HepG2 (cell line): ENCODE measurements around the gene OPRL1. TPM values are rescaled to one million over a fixed set of nuclear protein-coding genes. Genes with fewer than 3 reads are reported as not detected.

Experiments used
- ATAC-seq: fragments of 200-7000 bp; cut with Tn5 transposase; 3 replicates; pipeline ENCODE4 v1.9.1; 2020; ENCODE audit warnings: mild to moderate bottlenecking, moderate library complexity
- BruUV-seq: library from RNA; stranded (reverse); fragments of 400-500 nt; replicated peaks from 2 replicates; lab custom pipeline; 2021; lab: Mats Ljungman, UMichigan
- CTCF ChIA-PET: fragments of 300-600 bp; formaldehyde crosslinking; extraction: SDS; loops from one replicate; lab custom pipeline; 2021; ENCODE audit warnings: low total read pairs, inconsistent platforms, low intra/inter-chr PET ratio; lab: Yijun Ruan, JAX
- POLR2A ChIA-PET: fragments of 350-600 bp; sonication (Branson Sonifier 250); formaldehyde crosslinking; loops from one replicate; lab custom pipeline; 2020; ENCODE audit warnings: antibody characterized with exemption, inconsistent platforms; lab: Yijun Ruan, JAX
- DNase-seq: peaks from one replicate; pipeline ENCODE4 v3.0.0-alpha.2; 2015; ENCODE audit warnings: low spot score
- FAIRE-seq: peaks from 3 replicates; lab custom pipeline; 2011; peaks lifted over from hg19 to GRCh38; lab: Jason Lieb, UNC
- H2AFZ ChIP-seq: one replicate; pipeline ENCODE4 v1.6.1; 2011; ENCODE audit warnings: low read length, inconsistent platforms
- H3K27ac ChIP-seq: fragments of 300-600 bp; 3 replicates; pipeline ENCODE4 v1.8.0; 2011; ENCODE audit warnings: mixed run types, mild to moderate bottlenecking, mixed read lengths, low read length, inconsistent platforms; ENCODE audit not compliant: insufficient read depth; ENCODE audit errors: extremely low read length
- H3K27me3 ChIP-seq, 2 experiments: fragments of 200-600 bp in 1 of 2; 2 replicates in 1 of 2; 3 replicates in 1 of 2; pipeline versions ENCODE4 v1.6.0 to v1.8.0; 2011; ENCODE audit warnings: low read length in 2 of 2, mild to moderate bottlenecking in 2 of 2, moderate library complexity in 2 of 2, inconsistent platforms in 1 of 2; ENCODE audit not compliant: insufficient read depth in 2 of 2, control insufficient read depth in 1 of 2
- H3K36me3 ChIP-seq, 2 experiments: fragments of 200-600 bp in 1 of 2; replicated peaks in 1 of 2; 2 replicates in 1 of 2; 3 replicates in 1 of 2; pipeline versions ENCODE4 v1.5.1 to v1.8.0; 2011; ENCODE audit warnings: low read length in 2 of 2, inconsistent platforms in 1 of 2; ENCODE audit not compliant: insufficient read depth in 2 of 2, control insufficient read depth in 1 of 2
- H3K4me1 ChIP-seq: 2 replicates; pipeline ENCODE4 v1.5.1; 2012; ENCODE audit warnings: low read length, inconsistent platforms; ENCODE audit not compliant: insufficient read depth
- H3K4me2 ChIP-seq: 2 replicates; pipeline ENCODE4 v1.6.0; 2011; ENCODE audit warnings: low read depth, low read length, inconsistent platforms
- H3K4me3 ChIP-seq, 3 experiments: fragments of 200-600 bp in 1 of 3; sonication (generic), shearing (Covaris generic) in 1 of 3; replicated peaks in 1 of 3; 2 replicates each; pipeline ENCODE4 v1.5.1; 2011 to 2016; ENCODE audit warnings: low read length in 3 of 3, inconsistent platforms in 2 of 3, low read depth in 2 of 3, mild to moderate bottlenecking in 2 of 3, control low read depth in 1 of 3, mixed read lengths in 1 of 3; ENCODE audit not compliant: insufficient read depth in 1 of 3
- H3K79me2 ChIP-seq: one replicate; pipeline ENCODE4 v1.6.1; 2011; ENCODE audit warnings: low read length, inconsistent platforms; ENCODE audit not compliant: insufficient read depth
- H3K9ac ChIP-seq: 2 replicates; pipeline ENCODE4 v1.6.0; 2011; ENCODE audit warnings: mild to moderate bottlenecking, low read depth, low read length, inconsistent platforms; ENCODE audit not compliant: insufficient read depth
- H3K9me3 ChIP-seq: 2 replicates; pipeline ENCODE4 v1.5.1; 2012; ENCODE audit warnings: mild to moderate bottlenecking, low read length
- H4K20me1 ChIP-seq: 2 replicates; pipeline ENCODE4 v1.6.0; 2011; ENCODE audit warnings: inconsistent platforms, mild to moderate bottlenecking, low read length, moderate library complexity; ENCODE audit not compliant: insufficient read depth
- AHR ChIP-seq: IDR thresholded peaks from 2 replicates; pipeline ENCODE4 v1.6.1; 2018; ENCODE audit warnings: missing genetic modification reagents, missing compliant biosample characterization
- CBX2 ChIP-seq, 2 experiments: fragments of 200-600 bp in 1 of 2; sonication (generic); formaldehyde crosslinking in 1 of 2; IDR thresholded peaks; 2 replicates each; pipeline versions ENCODE4 v1.7.0 to v1.8.1; 2018 to 2022; ENCODE audit warnings: low read depth in 2 of 2, low read length in 1 of 2, mild to moderate bottlenecking in 1 of 2, missing genetic modification reagents in 1 of 2
- CEBPZ ChIP-seq: IDR thresholded peaks from 2 replicates; pipeline ENCODE4 v1.6.1; 2012; ENCODE audit warnings: low read length, improper control_type of control experiment
- HNRNPLL ChIP-seq: fragments of 200-400 bp; formaldehyde crosslinking; IDR thresholded peaks from 2 replicates; pipeline ENCODE4 v1.6.1; 2017; ENCODE audit warnings: mild to moderate bottlenecking, low read depth, low read length; ENCODE audit not compliant: poor library complexity, severe bottlenecking
- NONO ChIP-seq, 2 experiments: fragments of 450-650 bp in 1 of 2; sonication (generic) in 1 of 2; formaldehyde crosslinking in 1 of 2; IDR thresholded peaks in 1 of 2; conservative IDR thresholded peaks in 1 of 2; 2 replicates each; pipeline versions ENCODE4 v1.6.1 to v1.8.0; 2017 to 2022; ENCODE audit warnings: mild to moderate bottlenecking in 1 of 2, missing genetic modification reagents in 1 of 2, moderate library complexity in 1 of 2
- TAF15 ChIP-seq: fragments of 200-400 bp; formaldehyde crosslinking; IDR thresholded peaks from one replicate; pipeline ENCODE4 v1.6.1; 2018; ENCODE audit warnings: mild to moderate bottlenecking, low read depth, low read length; ENCODE audit not compliant: poor library complexity, severe bottlenecking
- ZNF547 ChIP-seq: sonication (generic); formaldehyde crosslinking; IDR thresholded peaks from 2 replicates; pipeline ENCODE4 v1.5.1; 2020; ENCODE audit warnings: mild to moderate bottlenecking, missing genetic modification reagents
- ZNF605 ChIP-seq: sonication (generic); formaldehyde crosslinking; IDR thresholded peaks from 2 replicates; pipeline ENCODE4 v1.8.0; 2022; ENCODE audit warnings: mild to moderate bottlenecking, missing genetic modification reagents
- ZNF615 ChIP-seq: sonication (generic); formaldehyde crosslinking; IDR thresholded peaks from 2 replicates; pipeline ENCODE4 v1.5.0; 2020; ENCODE audit warnings: mild to moderate bottlenecking, missing genetic modification reagents, borderline replicate concordance
- ZNF775 ChIP-seq: sonication (generic); formaldehyde crosslinking; IDR thresholded peaks from 2 replicates; pipeline ENCODE4 v1.4.0; 2020; ENCODE audit warnings: missing genetic modification reagents, mild to moderate bottlenecking, moderate library complexity, borderline replicate concordance
- ZNF777 ChIP-seq: sonication (generic); formaldehyde crosslinking; IDR thresholded peaks from 2 replicates; pipeline ENCODE4 v1.4.0; 2020; ENCODE audit warnings: missing genetic modification reagents
- ZSCAN21 ChIP-seq: sonication (generic); formaldehyde crosslinking; IDR thresholded peaks from 2 replicates; pipeline ENCODE4 v1.8.0; 2022; ENCODE audit warnings: mild to moderate bottlenecking, missing genetic modification reagents, moderate library complexity, borderline replicate concordance
- WGBS: methylation state at CpG from one replicate; pipeline ENCODE4 v1.1.6; 2017; ENCODE audit warnings: low lambda C conversion rate; 5-methylcytosine and 5-hydroxymethylcytosine counted together
- in situ Hi-C: cut with HindIII; loops from 2 replicates; pipeline ENCODE4 v1.10.0; 2017; ENCODE audit warnings: low pct_unique_long_range_greater_than_20kb; ENCODE audit not compliant: extremely low pct_ligation_motif_present
- intact Hi-C: fragments of 100-400 bp; cut with micrococcal nuclease; formaldehyde crosslinking; loops from one replicate; pipeline ENCODE4 v1.10.0; 2022; ENCODE audit not compliant: unreplicated experiment
- polyA plus RNA-seq, 8 experiments: library from polyadenylated mRNA; depleted of rRNA in 3 of 8; stranded (reverse) in 7 of 8; unstranded in 1 of 8; fragments of >200 nt; fragmentation: Illumina TruSeq in 4 of 8; extraction: Trizol in 4 of 8; gene quantifications; 2 replicates each; pipeline versions ENCODE4 v1.2.1 to v1.2.3, GENCODE V29; 2011 to 2016; ENCODE audit warnings: low read depth in 4 of 8, missing spikeins in 1 of 8, mixed read lengths in 1 of 8; ENCODE audit not compliant: insufficient read depth in 1 of 8
- total RNA-seq, 5 experiments: library from RNA; depleted of rRNA; stranded (reverse); fragments of >200 nt; fragmentation: Illumina TruSeq; extraction: Trizol; gene quantifications; 2 replicates each; pipeline ENCODE4 v1.2.3, GENCODE V29; 2016; ENCODE audit warnings: low read depth in 1 of 5
- TF ChIP-seq, protein P1 (sequence below): sonication (generic); formaldehyde crosslinking; IDR thresholded peaks from 2 replicates; pipeline ENCODE4 v1.5.1; 2020; ENCODE audit warnings: mild to moderate bottlenecking, missing genetic modification reagents, moderate library complexity

Gene OPRL1
- total and polyA plus RNA-seq, 2 of the 13 experiments (the other 11 are each of a cell fraction or from before 2014, with no cell fraction given): 0.35 to 0.71 TPM

- intact Hi-C loops: loop anchor here (2.0 kb wide), 1 partner anchor 19 kb away; no protein-coding TSS in a partner anchor
- POLR2A ChIA-PET: interaction anchor here (1.1 to 1.7 kb wide), 2 partner anchors 18 to 154 kb away, joined by 3 to 4 read pairs; partner anchors contain the start of genes LKAAEAR1 and PCMTD2
- in situ Hi-C loops: no loop called here
- TF ChIP-seq, protein P1, sequence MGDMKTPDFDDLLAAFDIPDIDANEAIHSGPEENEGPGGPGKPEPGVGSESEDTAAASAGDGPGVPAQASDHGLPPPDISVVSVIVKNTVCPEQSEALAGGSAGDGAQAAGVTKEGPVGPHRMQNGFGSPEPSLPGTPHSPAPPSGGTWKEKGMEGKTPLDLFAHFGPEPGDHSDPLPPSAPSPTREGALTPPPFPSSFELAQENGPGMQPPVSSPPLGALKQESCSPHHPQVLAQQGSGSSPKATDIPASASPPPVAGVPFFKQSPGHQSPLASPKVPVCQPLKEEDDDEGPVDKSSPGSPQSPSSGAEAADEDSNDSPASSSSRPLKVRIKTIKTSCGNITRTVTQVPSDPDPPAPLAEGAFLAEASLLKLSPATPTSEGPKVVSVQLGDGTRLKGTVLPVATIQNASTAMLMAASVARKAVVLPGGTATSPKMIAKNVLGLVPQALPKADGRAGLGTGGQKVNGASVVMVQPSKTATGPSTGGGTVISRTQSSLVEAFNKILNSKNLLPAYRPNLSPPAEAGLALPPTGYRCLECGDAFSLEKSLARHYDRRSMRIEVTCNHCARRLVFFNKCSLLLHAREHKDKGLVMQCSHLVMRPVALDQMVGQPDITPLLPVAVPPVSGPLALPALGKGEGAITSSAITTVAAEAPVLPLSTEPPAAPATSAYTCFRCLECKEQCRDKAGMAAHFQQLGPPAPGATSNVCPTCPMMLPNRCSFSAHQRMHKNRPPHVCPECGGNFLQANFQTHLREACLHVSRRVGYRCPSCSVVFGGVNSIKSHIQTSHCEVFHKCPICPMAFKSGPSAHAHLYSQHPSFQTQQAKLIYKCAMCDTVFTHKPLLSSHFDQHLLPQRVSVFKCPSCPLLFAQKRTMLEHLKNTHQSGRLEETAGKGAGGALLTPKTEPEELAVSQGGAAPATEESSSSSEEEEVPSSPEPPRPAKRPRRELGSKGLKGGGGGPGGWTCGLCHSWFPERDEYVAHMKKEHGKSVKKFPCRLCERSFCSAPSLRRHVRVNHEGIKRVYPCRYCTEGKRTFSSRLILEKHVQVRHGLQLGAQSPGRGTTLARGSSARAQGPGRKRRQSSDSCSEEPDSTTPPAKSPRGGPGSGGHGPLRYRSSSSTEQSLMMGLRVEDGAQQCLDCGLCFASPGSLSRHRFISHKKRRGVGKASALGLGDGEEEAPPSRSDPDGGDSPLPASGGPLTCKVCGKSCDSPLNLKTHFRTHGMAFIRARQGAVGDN (CRISPR knock-in tag): peak; percentile 61
- TF ChIP-seq TAF15: peak; percentile 55
- peak; percentile 54; the same call in 1 of the 2 replicates for TF ChIP-seq ZSCAN21 (CRISPR knock-in tag)
- no peak for TF ChIP-seq NONO (IDR thresholded peaks at IDR 0.05)
- TF ChIP-seq NONO (CRISPR knock-in tag; conservative IDR thresholded peaks at IDR 0.05): no peak; the same call in 1 of the 2 replicates
- TF ChIP-seq ZNF605 (CRISPR knock-in tag): 0 out of 2 replicates have a peak, but pooled peaks have one; percentile 36
- no peak for TF ChIP-seq ZNF615 (CRISPR knock-in tag)
- no peak for TF ChIP-seq ZNF775 (CRISPR knock-in tag)
- peak; percentile 66; the same call in 1 of the 2 replicates for TF ChIP-seq ZNF547 (CRISPR knock-in tag)
- TF ChIP-seq CEBPZ: no peak
- TF ChIP-seq ZNF777: no peak
- peak; percentile 43 for TF ChIP-seq HNRNPLL
- peak; percentile 10; the same call in 1 of the 2 replicates for TF ChIP-seq AHR (CRISPR knock-in tag)
- TF ChIP-seq CBX2 (IDR thresholded peaks at IDR 0.05; ENCODE audit: low read depth, low read length): no peak
- no peak for TF ChIP-seq CBX2 (CRISPR knock-in tag; IDR thresholded peaks at IDR 0.05; ENCODE audit: low read depth)
These were observed 22.1 kb downstream of the OPRL1 start for GRCh38 chr20:64101731-64102621.

More at GRCh38 chr20:64101731-64102621, 22.1 kb downstream of the OPRL1 start:
- CTCF ChIA-PET: interaction anchor here (1.1 to 2.9 kb wide), 2 partner anchors 18 to 184 kb away, joined by 3 to 21 read pairs; no protein-coding TSS in a partner anchor
- H3K27ac ChIP-seq: no peak overlapping the region
- DNase-seq: no peak
- no peak overlapping the region for H2AFZ ChIP-seq
- no peak for FAIRE-seq
- H3K9me3 ChIP-seq: no peaks in the 10 kb centered on the region
- peak; percentile 81 for ATAC-seq
- H4K20me1 ChIP-seq: peaks cover 3% of the 10 kb centered on the region; the same call in 1 of the 2 replicates
- peak overlapping the region; percentile 48 to 69 (median 51); a peak in 4 of 6 replicates for H3K4me3 ChIP-seq
- H3K9ac ChIP-seq: peak overlapping the region; percentile 21; the same call in 1 of the 2 replicates
- H3K27me3 ChIP-seq: peaks cover 45 to 84% of the 10 kb centered on the region in 2 experiments
- H3K4me2 ChIP-seq: peak overlapping the region; percentile 76
- H3K36me3 ChIP-seq: no peaks in the 10 kb centered on the region
- no TSS peak for BruUV-seq
- no peaks in the 10 kb centered on the region for H3K4me1 ChIP-seq
- H3K79me2 ChIP-seq: no peaks in the 10 kb centered on the region
- WGBS: 13% methylated on average over 36 of the region's 64 CpGs
